Mucosa of descending colon (tissue), 3 donors: Measurements from ENCODE around the gene PLB1. TPM values are rescaled to one million over a fixed set of nuclear protein-coding genes. Genes with fewer than 3 reads are reported as not detected.

Source experiments
- ATAC-seq: fragments of 200-7000 bp; cut with Tn5 transposase; one replicate; pipeline ENCODE4 v1.9.1; 2020; ENCODE audit warnings: mild to moderate bottlenecking, moderate library complexity
- DNase-seq, 3 donors: peaks; one replicate each; pipeline ENCODE4 v3.0.0-alpha.2; 2020
- H3K36me3 ChIP-seq: fragments of 200-600 bp; one replicate; pipeline ENCODE4 v1.8.0; 2021; ENCODE audit warnings: low read depth, mild to moderate bottlenecking
- H3K4me1 ChIP-seq: fragments of 200-600 bp; one replicate; pipeline ENCODE4 v1.8.0; 2021; ENCODE audit warnings: low read depth, mild to moderate bottlenecking
- H3K4me3 ChIP-seq: fragments of 200-600 bp; one replicate; pipeline ENCODE4 v1.8.0; 2021; ENCODE audit warnings: mild to moderate bottlenecking
- H3K9me3 ChIP-seq: fragments of 200-600 bp; one replicate; pipeline ENCODE4 v1.8.0; 2021; ENCODE audit warnings: mild to moderate bottlenecking
- CTCF ChIP-seq: fragments of 200-600 bp; IDR thresholded peaks from one replicate; pipeline ENCODE4 v1.8.0; 2022; ENCODE audit warnings: antibody characterized with exemption, mild to moderate bottlenecking
- intact Hi-C, 2 donors: fragments of 100-400 bp; cut with DNase I in 1 of 2; cut with micrococcal nuclease in 1 of 2; formaldehyde crosslinking; loops; one replicate each; pipeline versions ENCODE4 v1.11.0 to v1.11.1; 2022; cut with DNase I, micrococcal nuclease
- total RNA-seq, 3 donors: library from RNA; stranded (reverse); fragmentation: NEBNext Ultra II Directional in 2 of 3; extraction: Animal tissue kit (Norgen Biotek cat#: 25700) in 2 of 3; gene quantifications; one replicate each; pipeline versions ENCODE4 v1.2.1 to v1.2.4, GENCODE V29; 2021 to 2023
- donor health status: DM: no; HTN: no; CAD: no; lungs with moderate emphysema.
- donor health status: DM: no; HTN: no; CAD: no.
- donor health status: DM: no; HTN: yes; CAD: no.

PLB1 gene
- total RNA-seq, 3 donors from 2014 or later, result 2.4 to 4.9 (median 3.6) TPM

GRCh38 chr2:28666496-28667184 is 170.8 kb downstream of the PLB1 start:
- no peak for DNase-seq
- H3K4me1 ChIP-seq, result peaks cover 43% of the 10 kb centered on the region

DNA sequence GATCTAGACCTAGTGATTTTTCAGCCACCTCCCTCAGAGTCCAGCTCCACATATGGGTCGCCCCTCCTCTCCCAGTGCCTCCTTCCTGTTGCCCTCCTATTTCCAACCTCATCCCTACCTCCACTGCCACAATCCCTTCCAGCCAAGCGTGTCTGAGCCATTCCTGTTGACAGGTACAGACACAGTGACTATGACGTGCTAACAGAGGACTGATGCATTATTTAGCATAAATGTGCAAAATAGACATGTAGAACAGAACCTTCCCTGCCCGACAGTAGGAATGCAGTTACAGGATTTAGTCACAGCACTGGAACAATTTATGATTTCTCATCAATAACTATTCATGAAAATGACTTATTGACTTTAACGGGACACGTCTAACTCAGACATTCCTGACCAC is 171.4 kb downstream of the PLB1 start:
- peaks cover 37% of the 10 kb centered on the region for H3K4me1 ChIP-seq
- TF ChIP-seq CTCF, result no peak
- ATAC-seq (no peak), DNase-seq (no peak)
- no peak overlapping the region for H3K4me3 ChIP-seq
- H3K9me3 ChIP-seq, result no peaks in the 10 kb centered on the region
- H3K36me3 ChIP-seq, result no peaks in the 10 kb centered on the region
- intact Hi-C loops, result no loop called here

More at GRCh38 chr2:28666496-28667184, 170.8 kb downstream of the PLB1 start:
- H3K36me3 ChIP-seq, result peaks cover 3% of the 10 kb centered on the region
- no peaks in the 10 kb centered on the region for H3K9me3 ChIP-seq
- intact Hi-C loops, result no loop called here
- ATAC-seq, result no peak
- no peak for TF ChIP-seq CTCF
- H3K4me3 ChIP-seq, result no peak overlapping the region

- no peak for ATAC-seq
- Histone ChIP-seq H3K4me3 (no peak overlapping the region), H3K36me3 (no peaks in the 10 kb centered on the region), H3K9me3 (no peaks in the 10 kb centered on the region), H3K4me1 (peaks cover 27% of the 10 kb centered on the region)
- TF ChIP-seq CTCF, result no peak
- no peak for DNase-seq
- intact Hi-C loops, result no loop called here
These were observed 172.4 kb downstream of the PLB1 start for GRCh38 chr2:28668106-28668814.

DNA sequence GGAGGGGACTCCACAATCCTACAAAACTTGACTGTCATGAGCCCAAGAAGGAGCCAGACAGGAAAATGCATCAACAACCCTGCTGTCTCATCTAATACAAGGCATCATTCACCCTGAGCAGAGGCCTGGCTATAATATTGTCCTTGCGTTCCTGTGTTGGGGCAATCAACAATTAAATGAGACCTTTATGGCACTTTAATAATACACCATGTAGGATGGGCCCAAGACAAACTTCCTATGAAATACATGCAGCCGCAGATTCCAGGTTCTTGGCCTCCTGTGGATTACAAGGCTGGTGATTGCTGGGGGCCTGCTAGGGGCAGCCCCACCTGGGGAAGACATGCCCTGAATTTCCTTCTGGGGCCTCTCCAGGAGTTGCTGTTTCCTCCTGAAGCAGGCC is 173.0 kb downstream of the PLB1 start:
- Histone ChIP-seq H3K4me1 (peaks cover 21% of the 10 kb centered on the region), H3K36me3 (no peaks in the 10 kb centered on the region), H3K9me3 (no peaks in the 10 kb centered on the region), H3K4me3 (no peak overlapping the region)
- no peak for DNase-seq
- ATAC-seq, result peak; percentile 52
- TF ChIP-seq CTCF, result no peak
- intact Hi-C loops, result no loop called here

DNA sequence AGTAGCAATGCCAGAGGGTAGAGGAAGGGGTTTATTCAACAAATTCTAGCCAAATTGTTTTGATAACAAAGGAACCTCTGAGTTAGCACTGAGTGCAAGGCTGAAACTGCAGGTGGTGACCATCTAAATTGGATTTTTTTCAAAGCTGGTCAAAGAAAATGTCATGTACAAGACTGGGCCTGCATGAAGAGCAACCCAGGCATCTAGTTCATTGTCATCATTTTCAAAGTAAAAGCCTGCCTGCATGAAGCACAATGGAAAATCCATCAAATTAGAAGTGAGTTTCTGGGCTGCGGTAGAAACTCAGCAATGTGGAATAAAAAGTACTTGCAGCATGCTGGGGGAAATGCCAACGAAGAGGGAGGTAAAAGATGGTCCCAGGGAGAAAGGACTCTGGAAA is 175.0 kb downstream of the PLB1 start:
- Histone ChIP-seq H3K4me3 (no peak overlapping the region), H3K9me3 (no peaks in the 10 kb centered on the region), H3K36me3 (no peaks in the 10 kb centered on the region), H3K4me1 (peaks cover 6% of the 10 kb centered on the region)
- intact Hi-C loops, result no loop called here
- ATAC-seq (no peak), DNase-seq (no peak)
- TF ChIP-seq CTCF, result no peak
